Neural progenitor cell (in vitro differentiated cells): Measurements from ENCODE around the gene CYCS.

ENCODE experiments used
- CTCF ChIP-seq: fragments of 200-600 bp; sonication (generic); IDR thresholded peaks from 2 replicates; pipeline ENCODE4 v1.5.1; 2017; ENCODE audit warnings: antibody characterized with exemption, mild to moderate bottlenecking
- EZH2 ChIP-seq: fragments of 200-600 bp; sonication (generic); IDR thresholded peaks from 2 replicates; pipeline ENCODE4 v1.6.1; 2017; ENCODE audit warnings: antibody characterized with exemption, mild to moderate bottlenecking, moderate library complexity
- EZH2phosphoT487 ChIP-seq: fragments of 200-600 bp; sonication (generic); IDR thresholded peaks from 2 replicates; pipeline ENCODE4 v1.6.1; 2017; ENCODE audit warnings: antibody characterized with exemption

- TF ChIP-seq EZH2phosphoT487 (no peak), CTCF (no peak), EZH2 (no peak)
Observed at GRCh38 chr7:25122373-25122772, 2.7 kb downstream of the CYCS start.
